GM18858 (cell line): ENCODE results near the gene WNK2.

Experiments
- ATAC-seq: cut with Tn5 transposase; IDR thresholded peaks from one replicate; pipeline ENCODE4 v1.9.1; 2021; ENCODE audit not compliant: unreplicated experiment

WNK2 gene

GRCh38 chr9:93291536-93292287 is 107.8 kb downstream of the WNK2 start:
- no peak for ATAC-seq

GRCh38 chr9:93292288-93292615 is 108.3 kb downstream of the WNK2 start:
- no peak for ATAC-seq

- no peak for ATAC-seq
Observed at GRCh38 chr9:93292664-93293328, 108.9 kb downstream of the WNK2 start.

GRCh38 chr9:93294011-93294410 is 110.1 kb downstream of the WNK2 start:
- ATAC-seq, result no peak

GRCh38 chr9:93295031-93295430 is 111.1 kb downstream of the WNK2 start:
- ATAC-seq, result no peak

- ATAC-seq, result no peak
Observed at GRCh38 chr9:93295456-93296076, 111.6 kb downstream of the WNK2 start.

GRCh38 chr9:93296889-93297480 is 113.0 kb downstream of the WNK2 start:
- no peak for ATAC-seq

GRCh38 chr9:93297659-93298497 is 113.9 kb downstream of the WNK2 start:
- ATAC-seq, result no peak

- no peak for ATAC-seq
Observed at GRCh38 chr9:93298498-93299417, 114.8 kb downstream of the WNK2 start.

GRCh38 chr9:93299418-93300174 is 115.7 kb downstream of the WNK2 start:
- no peak for ATAC-seq

GRCh38 chr9:93300175-93300572 is 116.2 kb downstream of the WNK2 start:
- ATAC-seq, result no peak

- ATAC-seq, result no peak
Observed at GRCh38 chr9:93300585-93301081, 116.7 kb downstream of the WNK2 start.

GRCh38 chr9:93301291-93301811 is 117.4 kb downstream of the WNK2 start:
- ATAC-seq, result no peak

GRCh38 chr9:93301911-93302541 is 118.1 kb downstream of the WNK2 start:
- no peak for ATAC-seq

- ATAC-seq, result no peak
Observed at GRCh38 chr9:93302586-93303257, 118.8 kb downstream of the WNK2 start.

GRCh38 chr9:93303258-93303771 is 119.4 kb downstream of the WNK2 start:
- no peak for ATAC-seq

GRCh38 chr9:93303806-93304573 is 120.1 kb downstream of the WNK2 start:
- ATAC-seq, result no peak
